HG03135 (cell line): Measurements from ENCODE around the gene AGPS.

Source experiments
- ATAC-seq: cut with Tn5 transposase; IDR thresholded peaks from one replicate; pipeline ENCODE4 v1.9.1; 2021; ENCODE audit warnings: mild to moderate bottlenecking, moderate library complexity; ENCODE audit not compliant: unreplicated experiment

AGPS gene

DNA sequence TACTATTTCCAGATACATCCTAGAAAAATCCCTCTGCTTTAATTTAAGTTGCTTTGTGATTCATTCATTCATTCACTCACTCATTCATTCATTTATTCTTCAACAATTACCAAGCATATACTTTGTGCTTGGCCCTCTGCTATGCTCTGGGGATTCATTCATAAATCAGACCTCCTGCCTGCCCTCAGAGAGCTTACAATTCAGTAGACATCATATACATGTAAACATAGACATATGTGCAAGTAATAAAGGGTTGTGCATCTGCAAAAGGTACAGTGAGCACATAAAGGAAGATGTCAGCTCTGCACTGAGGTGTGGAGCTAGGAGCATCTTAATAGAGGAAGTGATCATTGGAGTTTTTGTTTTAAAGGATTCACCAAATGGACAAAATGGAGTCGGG, 189.4 kb downstream of the AGPS start:
- ATAC-seq: no peak

DNA sequence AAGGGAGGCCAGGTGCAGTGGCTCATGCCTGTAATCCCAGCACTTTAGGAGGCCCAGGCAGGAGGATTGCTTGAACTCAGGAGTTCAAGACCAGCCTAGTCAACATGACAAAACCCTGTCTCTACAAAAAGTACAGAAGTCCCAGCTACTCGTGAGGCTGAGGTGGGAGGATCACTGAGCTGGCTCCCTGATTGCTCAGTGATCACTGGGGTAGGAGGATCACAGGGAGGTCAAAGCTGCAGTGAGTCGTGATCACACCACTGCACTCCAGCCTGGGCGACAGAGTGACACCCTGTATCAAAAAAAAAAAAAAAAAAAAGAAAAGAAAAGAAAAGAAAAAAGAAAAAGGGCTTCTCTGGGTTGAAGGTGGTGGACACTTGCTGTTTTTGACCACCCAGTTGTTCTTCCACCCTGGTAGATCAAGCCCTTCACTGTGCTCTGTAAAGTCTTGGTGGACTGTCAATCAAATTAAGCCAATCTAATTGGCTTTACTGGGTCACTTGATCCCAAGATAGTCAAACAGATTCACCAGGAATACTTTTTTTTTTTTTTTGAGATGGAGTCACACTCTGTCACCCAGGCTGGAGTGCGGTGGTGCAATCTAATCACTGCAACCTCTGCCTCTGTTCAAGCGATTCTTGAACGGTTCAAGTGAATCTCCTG, 191.6 kb downstream of the AGPS start:
- no peak for ATAC-seq

DNA sequence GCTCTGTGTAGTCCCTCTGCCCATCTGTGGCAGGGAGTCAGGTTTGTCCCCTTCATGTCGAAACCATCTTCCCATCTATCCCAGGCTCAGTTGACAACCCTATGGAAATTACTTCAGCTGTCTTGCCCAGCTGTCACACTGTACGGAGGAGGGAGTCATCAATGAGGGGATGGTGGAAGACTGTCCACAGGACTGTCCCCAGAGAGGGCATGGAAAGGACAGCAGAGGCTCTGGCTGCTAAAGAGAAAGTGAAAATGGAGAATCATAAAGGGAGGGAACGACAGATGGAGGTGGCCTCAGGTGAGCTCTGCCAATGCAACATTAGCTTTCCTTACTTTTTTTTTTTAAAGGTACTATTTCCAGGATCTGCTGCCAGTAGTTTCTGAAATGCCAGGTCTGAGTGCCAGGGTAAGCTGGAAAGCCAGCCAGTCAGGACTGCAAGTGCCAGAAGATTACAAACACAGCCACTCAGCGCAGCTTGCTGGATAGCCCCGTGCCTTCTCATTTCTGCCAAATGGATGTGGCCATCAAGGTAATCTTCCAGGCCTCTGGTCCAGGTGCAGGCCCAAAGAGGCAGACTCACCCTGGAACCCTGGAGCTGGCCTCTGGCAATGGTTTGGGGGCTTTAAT, 192.8 kb downstream of the AGPS start:
- no peak for ATAC-seq

DNA sequence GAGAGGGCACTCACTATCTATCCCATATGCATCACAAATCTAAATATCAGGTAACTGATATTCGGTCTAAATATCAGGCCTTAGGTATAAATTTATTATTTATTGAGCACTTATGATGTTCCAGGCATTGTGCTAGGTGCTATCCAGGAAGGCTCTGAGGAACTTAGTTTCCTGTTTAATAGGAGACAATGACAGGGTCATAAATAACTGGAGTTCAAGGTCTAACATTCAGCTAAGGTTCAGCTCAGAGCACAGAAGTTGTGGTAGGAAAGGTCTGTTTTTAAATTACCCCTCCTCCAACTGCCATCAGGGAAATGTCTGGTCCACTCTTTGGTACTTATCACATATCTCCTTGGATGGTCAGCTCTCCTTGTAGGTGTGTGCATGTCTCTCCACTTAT, 193.6 kb downstream of the AGPS start:
- ATAC-seq: no peak

DNA sequence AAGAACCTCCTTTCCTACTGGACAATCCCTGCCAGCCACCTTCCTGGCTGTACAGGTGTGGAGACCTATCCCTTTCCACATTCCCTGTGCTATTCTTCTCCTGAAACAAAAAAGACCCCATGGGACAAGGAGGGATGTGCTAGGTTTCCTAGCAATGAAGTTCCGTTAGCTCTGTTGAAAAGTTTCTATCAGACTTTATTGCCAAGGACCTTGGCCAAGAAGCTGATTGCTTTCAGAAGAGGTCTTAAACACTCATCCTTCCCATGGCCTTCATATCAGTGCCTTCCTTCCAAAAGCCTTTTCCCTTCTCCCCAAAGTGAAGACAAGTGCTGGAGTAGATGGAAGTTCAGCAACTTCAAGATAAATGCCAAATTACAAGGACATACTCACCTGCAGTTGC, 194.8 kb downstream of the AGPS start:
- no peak for ATAC-seq

DNA sequence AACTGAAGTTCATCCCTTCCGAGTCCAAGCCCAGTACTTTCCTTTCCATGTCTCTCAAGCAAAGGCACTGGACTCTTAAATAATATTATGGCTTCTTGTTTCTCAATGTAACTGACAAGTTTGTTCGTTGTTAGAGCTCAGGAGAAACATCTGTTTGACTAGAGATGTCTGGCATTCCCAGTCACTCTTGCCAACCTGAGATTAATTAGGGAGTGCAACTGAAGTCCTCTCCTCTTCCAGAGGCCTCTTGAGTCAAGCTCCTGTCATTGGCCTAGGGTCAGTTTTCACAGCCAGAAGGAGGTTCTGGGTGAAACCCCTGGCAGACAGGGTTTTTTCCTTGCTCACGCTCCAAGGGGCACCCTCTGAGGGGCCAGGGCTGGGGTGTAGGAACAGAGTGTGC, 196.1 kb downstream of the AGPS start:
- no peak for ATAC-seq

DNA sequence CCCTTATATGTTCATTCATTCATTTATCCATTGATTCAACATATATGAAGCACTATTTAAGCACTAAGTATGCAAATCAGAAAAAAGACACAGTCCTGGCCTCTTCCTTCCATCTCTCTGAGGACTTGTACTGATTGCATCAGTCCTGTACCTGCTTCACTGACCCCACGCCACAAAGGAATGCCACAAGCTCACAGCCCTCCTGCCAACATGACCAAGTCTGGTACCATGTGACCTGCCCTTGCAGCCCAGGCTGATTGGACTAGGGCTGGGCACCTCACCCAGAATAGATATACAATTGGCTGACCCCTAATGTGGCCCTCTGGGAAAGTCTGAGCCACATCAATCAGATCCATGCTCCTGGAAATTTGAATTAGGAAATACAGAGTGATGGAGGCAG, 196.6 kb downstream of the AGPS start:
- no peak for ATAC-seq

DNA sequence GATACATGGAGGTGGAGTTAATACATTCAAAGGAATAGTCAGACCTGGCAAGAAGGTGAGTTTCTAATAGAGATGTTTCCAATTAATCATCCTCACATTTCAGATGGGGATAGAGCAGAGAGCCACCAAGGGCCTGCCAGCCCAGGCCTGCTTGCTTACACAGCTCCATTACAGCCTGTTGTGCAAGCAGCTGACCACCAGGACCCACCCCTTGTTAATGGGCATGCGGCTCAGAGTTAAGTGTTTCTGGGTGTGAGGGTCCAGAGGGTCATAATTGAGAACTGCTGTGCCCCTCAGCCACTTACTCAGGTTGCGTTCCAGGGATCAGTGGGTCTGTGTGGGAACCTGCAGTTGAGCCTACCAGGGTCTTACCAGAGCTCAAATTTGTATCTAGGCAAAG, 199.8 kb downstream of the AGPS start:
- ATAC-seq: no peak

DNA sequence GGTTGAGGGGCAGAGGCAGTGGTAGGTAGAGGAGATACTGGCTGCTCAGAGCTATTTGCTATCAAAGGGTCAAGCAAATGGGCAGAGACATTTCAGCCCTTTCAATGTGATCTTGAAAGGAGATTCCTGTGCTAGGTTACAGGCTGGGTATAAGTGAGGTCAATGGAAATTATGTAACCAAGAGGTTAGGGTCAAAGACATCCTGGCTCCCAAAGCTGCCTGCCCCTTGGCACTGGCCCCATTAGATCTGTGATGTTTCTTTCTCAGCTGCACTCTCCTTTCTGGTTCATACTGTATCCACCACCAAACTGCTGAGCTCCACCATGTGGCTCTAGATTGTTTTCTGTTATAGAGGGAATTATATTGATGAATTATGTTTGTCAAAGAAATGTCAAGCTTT, 200.4 kb downstream of the AGPS start:
- no peak for ATAC-seq

DNA sequence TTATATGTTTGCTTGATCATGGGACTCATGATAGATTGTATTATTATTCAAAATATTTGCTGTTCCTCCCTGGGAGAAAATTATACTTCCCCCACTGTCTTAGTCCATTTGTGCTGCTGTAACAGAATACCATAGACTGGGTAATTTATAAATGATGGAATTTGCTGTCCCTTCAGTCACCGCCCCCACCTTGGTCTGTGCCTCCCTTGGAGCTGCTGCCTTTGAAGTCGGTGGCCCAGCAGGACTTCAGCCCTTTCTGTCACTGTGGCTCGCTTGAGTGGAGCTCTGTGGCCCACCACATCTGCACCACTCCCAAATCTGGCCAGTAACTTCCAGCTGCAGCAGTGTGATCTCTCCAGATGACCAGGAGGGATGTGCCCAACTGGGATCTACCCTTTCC, 200.8 kb downstream of the AGPS start:
- no peak for ATAC-seq
